HCT116 (cell line): ENCODE results near the gene SLMAP. TPM values are rescaled to one million over a fixed set of nuclear protein-coding genes. Genes with fewer than 3 reads are reported as not detected.

ENCODE experiments used
- ATAC-seq: fragments of 200-7000 bp; cut with Tn5 transposase; 2 replicates; pipeline ENCODE4 v1.9.1; 2020; ENCODE audit warnings: mild to moderate bottlenecking, moderate library complexity
- BruUV-seq: library from RNA; stranded (reverse); fragments of 400-500 nt; replicated peaks from 2 replicates; lab custom pipeline; 2021; lab: Mats Ljungman, UMichigan
- CTCF ChIA-PET: fragments of 300-600 bp; sonication (Branson Sonifier 250); formaldehyde crosslinking; loops from one replicate; lab custom pipeline; 2021; ENCODE audit warnings: antibody characterized with exemption; lab: Charles Lee
- POLR2A ChIA-PET: fragments of 300-600, 350-600 bp; sonication (Branson Sonifier 250); formaldehyde crosslinking; loops from one replicate; lab custom pipeline; 2021; ENCODE audit warnings: antibody characterized with exemption; lab: Charles Lee
- RAD21 ChIA-PET, 2 experiments: fragments of 300-600 bp; sonication (Branson Sonifier 250); formaldehyde crosslinking; loops; one replicate each; lab custom pipeline; 2023; ENCODE audit warnings: low total read pairs in 2 of 2; ENCODE audit not compliant: uncharacterized antibody in 2 of 2, unreplicated experiment in 2 of 2, low non-redundant PET in 1 of 2; lab: Charles Lee
- DNase-seq: peaks from one replicate; pipeline ENCODE4 v3.0.0-alpha.2; 2010; ENCODE audit warnings: low read depth, low spot score
- H2AFZ ChIP-seq: fragments of 200-600 bp; shearing (Covaris generic), sonication (generic); 2 replicates; pipeline ENCODE4 v1.6.1; 2017; ENCODE audit warnings: low read depth, mixed run types, mixed read lengths, antibody characterized with exemption, low read length; ENCODE audit not compliant: poor library complexity, severe bottlenecking
- H3K27ac ChIP-seq: 2 replicates; pipeline ENCODE4 v1.5.1; 2012; ENCODE audit warnings: low read depth, low read length
- H3K27me3 ChIP-seq: fragments of 200-600 bp; sonication (generic); 2 replicates; pipeline ENCODE4 v1.6.1; 2016; ENCODE audit warnings: mixed run types, low read length, mixed read lengths; ENCODE audit not compliant: insufficient read depth
- H3K36me3 ChIP-seq, 2 experiments: fragments of 200-500 bp in 1 of 2; fragments of 200-600 bp in 1 of 2; sonication (Bioruptor generic) in 1 of 2; sonication (generic) in 1 of 2; 2 replicates each; pipeline versions ENCODE4 v1.5.1 to v1.6.1; 2014 to 2016; ENCODE audit warnings: low read length in 2 of 2, inconsistent platforms in 1 of 2, mixed read lengths in 1 of 2, mixed run types in 1 of 2; ENCODE audit not compliant: insufficient read depth in 2 of 2, control insufficient read depth in 1 of 2
- H3K4me1 ChIP-seq, 2 experiments: fragments of 200-600 bp in 1 of 2; sonication (generic) in 1 of 2; 2 replicates each; pipeline versions ENCODE4 v1.5.1 to v1.6.1; 2012 to 2017; ENCODE audit warnings: low read length in 2 of 2, inconsistent platforms in 1 of 2, mild to moderate bottlenecking in 1 of 2, mixed read lengths in 1 of 2, mixed run types in 1 of 2, moderate library complexity in 1 of 2; ENCODE audit not compliant: insufficient read depth in 2 of 2, control insufficient read depth in 1 of 2
- H3K4me2 ChIP-seq: fragments of 200-600 bp; sonication (generic); 2 replicates; pipeline ENCODE4 v1.6.1; 2017; ENCODE audit warnings: mixed run types, low read length, mixed read lengths
- H3K4me3 ChIP-seq, 2 experiments: fragments of 200-600 bp in 1 of 2; sonication (generic) in 1 of 2; replicated peaks in 1 of 2; 2 replicates each; pipeline ENCODE4 v1.5.1; 2011 to 2016; ENCODE audit warnings: low read length in 2 of 2, control low read depth in 1 of 2, low read depth in 1 of 2, mild to moderate bottlenecking in 1 of 2, mixed read lengths in 1 of 2, mixed run types in 1 of 2
- H3K79me2 ChIP-seq: fragments of 200-600 bp; sonication (generic); 2 replicates; pipeline ENCODE4 v1.6.1; 2017; ENCODE audit warnings: mild to moderate bottlenecking, mixed run types, low read length, moderate library complexity, mixed read lengths; ENCODE audit not compliant: insufficient read depth
- H3K9ac ChIP-seq: fragments of 200-600 bp; sonication (generic); 2 replicates; pipeline ENCODE4 v1.6.1; 2016; ENCODE audit warnings: low read length, mixed read lengths
- H3K9me2 ChIP-seq: fragments of 200-600 bp; sonication (generic), shearing (Covaris generic); 2 replicates; pipeline ENCODE4 v1.6.1; 2017; ENCODE audit warnings: mixed run types, mild to moderate bottlenecking, moderate library complexity; ENCODE audit not compliant: insufficient read depth
- H3K9me3 ChIP-seq, 2 experiments: fragments of 200-500 bp in 1 of 2; fragments of 200-600 bp in 1 of 2; sonication (Bioruptor generic) in 1 of 2; sonication (generic) in 1 of 2; 2 replicates each; pipeline ENCODE4 v1.6.1; 2014 to 2017; ENCODE audit warnings: low read length in 2 of 2, mixed read lengths in 2 of 2, inconsistent platforms in 1 of 2, low read depth in 1 of 2, mild to moderate bottlenecking in 1 of 2, mixed run types in 1 of 2, moderate library complexity in 1 of 2; ENCODE audit not compliant: control insufficient read depth in 1 of 2, insufficient read depth in 1 of 2
- H4K20me1 ChIP-seq: fragments of 200-600 bp; sonication (generic), shearing (Covaris generic); 2 replicates; pipeline ENCODE4 v1.6.1; 2017; ENCODE audit warnings: mixed run types, mild to moderate bottlenecking, moderate library complexity; ENCODE audit not compliant: insufficient read depth
- ATF3 ChIP-seq: IDR thresholded peaks from 2 replicates; pipeline ENCODE4 v1.6.1; 2012
- CBX3 ChIP-seq: IDR thresholded peaks from 2 replicates; pipeline ENCODE4 v1.6.1; 2012; ENCODE audit warnings: low read depth
- EGR1 ChIP-seq: IDR thresholded peaks from 2 replicates; pipeline ENCODE4 v1.6.1; 2012; ENCODE audit warnings: low read depth
- EZH2 ChIP-seq: fragments of 200-600 bp; sonication (generic); IDR thresholded peaks from 2 replicates; pipeline ENCODE4 v1.6.1; 2017; ENCODE audit warnings: antibody characterized with exemption, mixed run types
- EZH2phosphoT487 ChIP-seq: fragments of 200-600 bp; IDR thresholded peaks from 2 replicates; pipeline ENCODE4 v1.6.1; 2018; ENCODE audit warnings: antibody characterized with exemption, borderline replicate concordance
- JUND ChIP-seq: IDR thresholded peaks from 2 replicates; pipeline ENCODE4 v1.6.1; 2012
- POLR2A ChIP-seq: IDR thresholded peaks from 2 replicates; pipeline ENCODE4 v1.7.0; 2011; ENCODE audit warnings: borderline replicate concordance; ENCODE audit not compliant: insufficient read depth, insufficient read length; ENCODE audit errors: extremely low read depth
- REST ChIP-seq: IDR thresholded peaks from 2 replicates; pipeline ENCODE4 v1.6.1; 2012; ENCODE audit warnings: low read depth
- SIN3A ChIP-seq: IDR thresholded peaks from 2 replicates; pipeline ENCODE4 v1.6.1; 2012; ENCODE audit warnings: low read depth
- ZBTB33 ChIP-seq: IDR thresholded peaks from 2 replicates; pipeline ENCODE4 v1.6.1; 2011; ENCODE audit warnings: mild to moderate bottlenecking, low read length, moderate library complexity; ENCODE audit not compliant: insufficient replicate concordance; ENCODE audit errors: extremely low read depth
- ZFX ChIP-seq: fragments of 450-650 bp; IDR thresholded peaks from 2 replicates; pipeline ENCODE4 v1.6.1; 2017
- intact Hi-C: fragments of 100-400 bp; cut with micrococcal nuclease; formaldehyde crosslinking; loops from 2 replicates; pipeline ENCODE4 v1.10.0; 2022
- total RNA-seq: library from RNA; stranded (reverse); gene quantifications from one replicate; pipeline ENCODE4 v1.2.1, GENCODE V29; 2021; ENCODE audit not compliant: unreplicated experiment

Gene SLMAP
- total RNA-seq, 1 experiment from 2014 or later = 81.0 TPM

- TF ChIP-seq SIN3A (no peak), EZH2 (no peak), ZFX (no peak), CBX3 (no peak), EZH2phosphoT487 (no peak), JUND (no peak)
Observed at GRCh38 chr3:57827757-57828156, 71.6 kb downstream of the SLMAP start (continued).

- Histone ChIP-seq H2AFZ (no peak overlapping the region), H4K20me1 (peaks cover 4% of the 10 kb centered on the region; the same call in 1 of the 2 replicates), H3K9me3 (no peaks in the 10 kb centered on the region), H3K4me1 (peaks cover 0 to 4% of the 10 kb centered on the region in 2 experiments; a peak in 2 of 4 replicates), H3K36me3 (0 out of 4 replicates have a peak, but pooled peaks cover 0 to 6% of the 10 kb centered on the region in 2 experiments), H3K4me3 (no peak overlapping the region), H3K9me2 (no peaks in the 10 kb centered on the region), H3K27me3 (no peaks in the 10 kb centered on the region), H3K9ac (no peak overlapping the region), H3K27ac (no peak overlapping the region), H3K4me2 (no peak overlapping the region), H3K79me2 (peaks cover 61% of the 10 kb centered on the region)
- ChIA-PET RAD21 (no interaction called here), CTCF (interaction anchor here (1.2 kb wide), 1 partner anchor 21 kb away, joined by 3 read pairs; no protein-coding TSS in a partner anchor), POLR2A (no interaction called here)
- TF ChIP-seq JUND (no peak), EGR1 (no peak), ATF3 (no peak)
- intact Hi-C loops = no loop called here
- DNase-seq (no peak), ATAC-seq (no peak)
- no TSS peak for BruUV-seq
Observed at GRCh38 chr3:57832486-57832885, 76.4 kb downstream of the SLMAP start.

GRCh38 chr3:57832900-57833313 lies 76.8 kb downstream of the SLMAP start:
- H3K9me3 ChIP-seq = no peaks in the 10 kb centered on the region
- RAD21 ChIA-PET = no interaction called here
- CTCF ChIA-PET = no interaction called here
- H4K20me1 ChIP-seq = peaks cover 4% of the 10 kb centered on the region; the same call in 1 of the 2 replicates
- ATAC-seq (no peak), DNase-seq (no peak)
- BruUV-seq = TSS peak; percentile 4
- no peak overlapping the region for H3K27ac ChIP-seq
- H3K9ac ChIP-seq = no peak overlapping the region
- no peaks in the 10 kb centered on the region for H3K4me1 ChIP-seq
- 0 out of 4 replicates have a peak, but pooled peaks cover 0 to 6% of the 10 kb centered on the region in 2 experiments for H3K36me3 ChIP-seq
- H2AFZ ChIP-seq = no peak overlapping the region
- POLR2A ChIA-PET = no interaction called here
- peaks cover 60% of the 10 kb centered on the region for H3K79me2 ChIP-seq
- intact Hi-C loops = no loop called here
- no peaks in the 10 kb centered on the region for H3K9me2 ChIP-seq
- no peaks in the 10 kb centered on the region for H3K27me3 ChIP-seq
- no peak overlapping the region for H3K4me3 ChIP-seq
- H3K4me2 ChIP-seq = no peak overlapping the region
- TF ChIP-seq REST (no peak), ATF3 (no peak), POLR2A (no peak), ZBTB33 (no peak)
